Kidney (tissue), 14 donors: ENCODE data around the gene DEPP1. TPM values are rescaled to one million over a fixed set of nuclear protein-coding genes. Genes with fewer than 3 reads are reported as not detected.

Experiments used
- DNase-seq, 5 donors: peaks; one replicate each; pipeline ENCODE4 v3.0.0-alpha.2; 2013 to 2020
- FAIRE-seq: peaks from 2 replicates; lab custom pipeline; 2012; peaks lifted over from hg19 to GRCh38; lab: Jason Lieb, UNC
- H3K27ac ChIP-seq, 2 donors: one replicate each; pipeline ENCODE4 v1.7.0; 2013; ENCODE audit warnings: low read depth in 2 of 2, low read length in 2 of 2, inconsistent platforms in 1 of 2
- H3K27me3 ChIP-seq: one replicate; pipeline ENCODE4 v1.7.1; 2013; ENCODE audit warnings: low read length, inconsistent platforms; ENCODE audit not compliant: control insufficient read depth, insufficient read depth
- H3K36me3 ChIP-seq, 3 donors: one replicate each; pipeline versions ENCODE4 v1.7.0 to v1.7.1; 2013; ENCODE audit warnings: low read length in 3 of 3, control low read depth in 1 of 3, inconsistent platforms in 1 of 3; ENCODE audit not compliant: insufficient read depth in 3 of 3, control insufficient read depth in 2 of 3
- H3K4me1 ChIP-seq, 3 donors: one replicate each; pipeline versions ENCODE4 v1.7.0 to v1.7.1; 2013; ENCODE audit warnings: low read length in 3 of 3, inconsistent platforms in 1 of 3, low read depth in 1 of 3; ENCODE audit not compliant: control insufficient read depth in 2 of 3, insufficient read depth in 2 of 3
- H3K4me3 ChIP-seq, 3 donors: one replicate each; pipeline versions ENCODE4 v1.7.0 to v1.8.1; 2013; ENCODE audit warnings: low read length in 3 of 3, control low read depth in 1 of 3, inconsistent platforms in 1 of 3
- H3K9ac ChIP-seq, 3 donors: one replicate each; pipeline versions ENCODE4 v1.7.0 to v1.7.1; 2013; ENCODE audit warnings: low read length in 3 of 3, control low read depth in 1 of 3, inconsistent platforms in 1 of 3
- H3K9me3 ChIP-seq, 3 donors: one replicate each; pipeline versions ENCODE4 v1.7.0 to v1.7.1; 2013; ENCODE audit warnings: low read length in 3 of 3, control low read depth in 1 of 3, inconsistent platforms in 1 of 3; ENCODE audit not compliant: control insufficient read depth in 2 of 3, insufficient read depth in 1 of 3
- intact Hi-C: fragments of 100-400 bp; cut with DNase I; formaldehyde crosslinking; loops from one replicate; pipeline ENCODE4 v1.11.1; 2022
- polyA plus RNA-seq: library from polyadenylated mRNA; stranded (reverse); fragments of 350-450 nt; fragmentation: Illumina TruSeq; extraction: RNeasy Lipid Tissue Mini Kit (QIAGEN cat#74804); gene quantifications from one replicate; pipeline ENCODE4 v1.2.3, GENCODE V29; 2014; ENCODE audit warnings: low read depth, low replicate concordance; ENCODE audit not compliant: insufficient read depth
- total RNA-seq: library from RNA; stranded (reverse); fragmentation: NEBNext Ultra II Directional; extraction: Animal tissue kit (Norgen Biotek cat#: 25700); gene quantifications from one replicate; pipeline ENCODE4 v1.2.1, GENCODE V29; 2021
- TF ChIP-seq, protein P1 (sequence below): IDR thresholded peaks from 3 replicates; pipeline ENCODE4 v1.5.1; 2012; ENCODE audit warnings: mild to moderate bottlenecking, moderate library complexity, borderline replicate concordance; ENCODE audit not compliant: insufficient read depth; ENCODE audit errors: extremely low read depth
- donor health status: control.
- donor health status: control.
- donor health status: control.
- donor health status: control.
- donor health status: control.
- donor health status: DM: yes; HTN: yes; CAD: no.
- donor health status: Normal renal cell carcinoma (clear cell type).

DEPP1 gene
- total and polyA plus RNA-seq, 2 donors from 2014 or later, result 44.4 to 146 TPM

GRCh38 chr10:44966816-44967509 lies 11.6 kb downstream of the DEPP1 start:
- H3K27me3 ChIP-seq, result no peaks in the 10 kb centered on the region
- H3K36me3 ChIP-seq, result peaks cover 0 to 20% (median 18%) of the 10 kb centered on the region in 3 donors
- no peak overlapping the region for H3K4me3 ChIP-seq
- peak overlapping the region; percentile 41 to 47 for H3K27ac ChIP-seq
- no peaks in the 10 kb centered on the region for H3K9me3 ChIP-seq
- intact Hi-C loops, result no loop called here
- H3K4me1 ChIP-seq, result peaks cover 5 to 61% (median 41%) of the 10 kb centered on the region in 3 donors
- no peak overlapping the region for H3K9ac ChIP-seq
- no peak for FAIRE-seq
- peak in 1 of 5 donors; percentile 51 for DNase-seq
- TF ChIP-seq, protein P1, sequence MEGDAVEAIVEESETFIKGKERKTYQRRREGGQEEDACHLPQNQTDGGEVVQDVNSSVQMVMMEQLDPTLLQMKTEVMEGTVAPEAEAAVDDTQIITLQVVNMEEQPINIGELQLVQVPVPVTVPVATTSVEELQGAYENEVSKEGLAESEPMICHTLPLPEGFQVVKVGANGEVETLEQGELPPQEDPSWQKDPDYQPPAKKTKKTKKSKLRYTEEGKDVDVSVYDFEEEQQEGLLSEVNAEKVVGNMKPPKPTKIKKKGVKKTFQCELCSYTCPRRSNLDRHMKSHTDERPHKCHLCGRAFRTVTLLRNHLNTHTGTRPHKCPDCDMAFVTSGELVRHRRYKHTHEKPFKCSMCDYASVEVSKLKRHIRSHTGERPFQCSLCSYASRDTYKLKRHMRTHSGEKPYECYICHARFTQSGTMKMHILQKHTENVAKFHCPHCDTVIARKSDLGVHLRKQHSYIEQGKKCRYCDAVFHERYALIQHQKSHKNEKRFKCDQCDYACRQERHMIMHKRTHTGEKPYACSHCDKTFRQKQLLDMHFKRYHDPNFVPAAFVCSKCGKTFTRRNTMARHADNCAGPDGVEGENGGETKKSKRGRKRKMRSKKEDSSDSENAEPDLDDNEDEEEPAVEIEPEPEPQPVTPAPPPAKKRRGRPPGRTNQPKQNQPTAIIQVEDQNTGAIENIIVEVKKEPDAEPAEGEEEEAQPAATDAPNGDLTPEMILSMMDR, result no peak

- intact Hi-C loops, result no loop called here
- H3K27me3 ChIP-seq, result no peaks in the 10 kb centered on the region
- DNase-seq (peak in 1 of 5 donors; percentile 37), FAIRE-seq (no peak)
- peaks cover 0 to 13% (median 11%) of the 10 kb centered on the region in 3 donors for H3K36me3 ChIP-seq
- peaks cover 5 to 64% (median 42%) of the 10 kb centered on the region in 3 donors for H3K4me1 ChIP-seq
- H3K9ac ChIP-seq, result no peak overlapping the region
- TF ChIP-seq, protein P1, result no peak
- peak overlapping the region; percentile 53 to 74 for H3K27ac ChIP-seq
- H3K4me3 ChIP-seq, result no peak overlapping the region
- H3K9me3 ChIP-seq, result no peaks in the 10 kb centered on the region
These were observed 12.3 kb downstream of the DEPP1 start for GRCh38 chr10:44966129-44966815.

GRCh38 chr10:44965651-44966097 lies 12.9 kb downstream of the DEPP1 start:
- Histone ChIP-seq H3K4me1 (peaks cover 8 to 68% (median 42%) of the 10 kb centered on the region in 3 donors), H3K27ac (peak overlapping the region; percentile 66 to 74), H3K4me3 (peak overlapping the region in 1 of 3 donors; percentile 23), H3K36me3 (peaks cover 0 to 7% (median 6%) of the 10 kb centered on the region in 3 donors), H3K27me3 (no peaks in the 10 kb centered on the region), H3K9ac (peak overlapping the region in 1 of 3 donors; percentile 24), H3K9me3 (no peaks in the 10 kb centered on the region)
- intact Hi-C loops, result no loop called here
- DNase-seq (peak in 2 of 5 donors; percentile 51 to 67), FAIRE-seq (no peak)
- TF ChIP-seq, protein P1, result peak; percentile 2
